GM12873 (cell line): Measurements from ENCODE around the gene ARPP19.

Experiments used
- CTCF ChIP-seq: IDR thresholded peaks from 2 replicates; pipeline ENCODE4 v1.5.1; 2012; ENCODE audit warnings: low read depth, mild to moderate bottlenecking, moderate library complexity, low read length, control low read depth; ENCODE audit not compliant: insufficient read depth; ENCODE audit errors: missing control alignments

ARPP19 gene

DNA sequence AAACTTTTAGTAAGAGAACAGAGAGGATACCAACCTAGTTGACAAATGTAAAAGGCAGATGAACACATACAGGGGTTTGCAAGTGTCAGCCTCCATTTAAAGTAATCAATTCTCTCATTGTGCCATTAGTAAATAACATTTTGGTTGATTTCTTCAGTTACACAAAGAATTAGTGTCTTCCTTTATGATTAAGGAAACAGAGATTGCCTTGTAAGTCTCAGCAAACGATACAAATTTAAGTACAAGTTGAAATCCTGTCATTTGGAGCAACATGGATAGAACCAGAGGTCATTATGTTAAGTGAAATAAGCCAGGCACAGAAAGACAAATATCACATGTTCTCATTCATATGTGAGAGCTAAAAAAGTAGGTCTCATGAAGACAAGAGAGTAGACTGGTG, 66.2 kb downstream of the ARPP19 start:
- no peak for TF ChIP-seq CTCF

- no peak for TF ChIP-seq CTCF
Measured at GRCh38 chr15:52499506-52499905, 69.3 kb downstream of the ARPP19 start.

DNA sequence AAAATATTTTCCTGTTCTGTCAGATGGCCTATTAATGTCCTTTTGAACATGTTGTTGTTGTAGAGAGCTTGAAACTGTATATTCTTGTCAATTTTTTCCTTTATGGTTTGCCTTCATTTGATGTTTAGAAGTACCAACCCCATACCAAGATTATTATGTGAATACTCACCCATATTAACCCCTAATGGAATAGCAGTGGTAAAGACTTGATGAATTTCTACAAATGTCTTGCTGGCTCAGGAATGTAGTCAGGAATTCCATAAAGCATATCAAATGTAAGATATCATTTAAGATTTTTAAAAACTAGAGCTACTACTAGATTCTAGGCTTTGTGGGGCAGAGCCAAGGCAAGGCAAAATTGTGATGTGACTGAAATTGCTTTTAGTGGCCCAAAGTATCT, 70.1 kb downstream of the ARPP19 start:
- no peak for TF ChIP-seq CTCF
